Measurements from ENCODE around the gene ASS1.

The ASS1 gene

GRCh38 chr9:130476151-130476730 is 31.5 kb downstream of the ASS1 start:
- TF ChIP-seq ZFX (IDR thresholded peaks at IDR 0.05; ENCODE audit: borderline replicate concordance) (no peak), CTCF (IDR thresholded peaks at IDR 0.05) (no peak)
- H3K27ac ChIP-seq: no peak overlapping the region

DNA sequence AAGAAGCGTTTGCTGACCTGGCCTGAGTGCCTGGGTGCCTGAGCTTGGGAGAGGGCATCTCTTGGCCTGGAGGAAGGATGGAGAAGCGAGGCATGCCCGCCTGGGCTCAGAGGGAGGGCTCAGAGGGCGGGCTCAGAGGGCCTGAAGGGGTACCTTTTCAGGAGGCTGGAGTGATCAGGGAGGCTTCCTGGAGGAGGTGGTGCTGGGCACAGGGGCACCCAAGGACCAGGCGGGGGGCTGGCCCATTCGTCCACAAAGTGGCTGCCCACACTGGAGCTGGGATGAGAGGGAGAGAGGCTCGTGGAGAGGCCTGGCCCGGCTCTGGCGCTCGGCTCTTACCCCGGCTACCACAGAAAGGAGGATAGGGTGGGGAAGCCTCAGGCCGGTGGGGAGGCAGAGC is 32.8 kb downstream of the ASS1 start:
- TF ChIP-seq ZFX (IDR thresholded peaks at IDR 0.05; ENCODE audit: borderline replicate concordance) (no peak), CTCF (IDR thresholded peaks at IDR 0.05) (no peak)
- H3K27ac ChIP-seq: no peak overlapping the region

DNA sequence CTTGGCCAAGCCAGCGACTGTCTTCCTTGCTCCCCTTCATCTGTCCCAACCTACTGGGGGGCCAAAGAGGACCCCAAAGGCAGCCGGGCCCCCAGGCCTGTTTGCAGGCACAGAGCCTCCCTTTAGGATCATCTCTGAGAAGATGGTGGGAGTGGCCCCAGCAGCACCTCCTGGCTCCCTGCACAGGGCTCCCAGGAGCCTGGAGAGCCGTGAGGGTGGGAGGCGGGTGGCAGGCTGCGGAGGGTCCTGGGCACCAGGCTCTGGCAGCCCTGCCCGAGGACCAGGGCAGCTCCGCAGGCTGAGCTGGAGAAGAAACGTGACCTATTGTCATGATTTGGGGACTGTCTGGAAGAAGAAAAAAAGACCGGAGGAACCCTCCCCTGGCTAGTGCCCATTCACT is 33.4 kb downstream of the ASS1 start:
- no peak overlapping the region for H3K27ac ChIP-seq
- TF ChIP-seq ZFX (IDR thresholded peaks at IDR 0.05; ENCODE audit: borderline replicate concordance) (no peak), CTCF (IDR thresholded peaks at IDR 0.05) (no peak)

DNA sequence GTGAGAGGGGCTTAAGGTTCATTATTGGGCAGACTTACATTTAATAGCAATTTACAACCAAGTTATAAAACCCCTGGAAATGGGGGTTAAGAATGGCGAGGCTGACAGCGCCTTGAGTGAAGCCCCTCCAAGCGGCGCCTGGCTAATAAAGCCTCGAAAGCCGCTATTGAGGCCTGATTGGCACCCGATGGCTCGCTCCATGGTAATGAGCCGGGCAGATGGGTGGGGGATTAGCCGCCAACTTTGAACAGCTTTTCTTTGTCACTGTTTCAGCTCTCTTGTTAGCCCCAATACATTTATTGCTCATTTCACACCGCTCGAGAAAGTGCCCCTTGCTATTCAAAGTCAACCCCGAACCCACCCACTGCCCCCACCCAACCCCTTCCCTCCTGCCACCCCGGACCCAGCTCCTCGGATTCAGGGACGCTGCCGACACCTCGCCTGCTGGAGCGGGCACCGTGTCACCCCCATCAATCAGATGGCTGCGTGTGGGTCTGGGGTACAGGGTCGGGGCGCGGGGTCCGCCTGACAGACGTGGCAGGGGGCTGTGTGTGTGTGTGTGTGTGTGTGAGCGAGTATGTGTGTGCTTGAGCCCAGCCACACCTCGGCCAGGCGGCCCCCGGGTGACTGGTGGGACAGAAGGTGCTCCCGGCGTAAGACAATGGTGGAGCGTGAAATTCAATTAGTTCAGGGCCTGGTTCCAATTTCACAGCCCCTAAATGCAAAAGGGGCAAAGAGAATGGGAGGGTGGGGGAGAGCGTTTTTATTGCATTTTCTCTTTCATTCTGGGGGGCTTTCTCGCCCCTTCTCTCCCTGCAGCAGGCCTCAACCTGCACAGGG is 34.2 kb downstream of the ASS1 start:
- H3K27ac ChIP-seq: no peak overlapping the region
- no peak for TF ChIP-seq CTCF (IDR thresholded peaks at IDR 0.05)
- no peak for TF ChIP-seq ZFX (IDR thresholded peaks at IDR 0.05; ENCODE audit: borderline replicate concordance)

- TF ChIP-seq ZFX (IDR thresholded peaks at IDR 0.05; ENCODE audit: borderline replicate concordance): no peak
- TF ChIP-seq CTCF (IDR thresholded peaks at IDR 0.05): no peak
- H3K27ac ChIP-seq: no peak overlapping the region
Observed at GRCh38 chr9:130479587-130479986, 34.8 kb downstream of the ASS1 start.

- no peak overlapping the region for H3K27ac ChIP-seq
- TF ChIP-seq ZFX (IDR thresholded peaks at IDR 0.05; ENCODE audit: borderline replicate concordance) (no peak), CTCF (IDR thresholded peaks at IDR 0.05) (peak; percentile 56)
Observed at GRCh38 chr9:130480673-130481072, 35.9 kb downstream of the ASS1 start.

DNA sequence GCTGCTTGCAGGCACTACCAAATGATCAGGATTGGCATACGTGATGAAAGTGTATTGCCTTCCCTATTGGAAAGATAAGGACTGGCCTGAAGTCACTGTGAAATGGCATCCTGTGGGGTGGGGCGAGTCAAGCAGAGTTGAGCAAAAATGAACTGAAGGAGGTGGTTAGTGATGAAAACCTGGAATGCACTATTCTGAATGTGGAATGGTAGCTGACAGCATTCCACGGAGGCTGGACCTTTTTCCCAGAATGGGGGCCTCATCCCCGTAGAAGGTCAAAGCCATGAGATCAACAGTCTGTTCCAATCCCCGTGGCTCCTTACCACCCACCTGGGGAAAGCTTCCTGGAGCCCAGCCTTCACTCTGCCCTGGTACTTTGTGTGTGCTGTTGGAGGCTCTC is 37.7 kb downstream of the ASS1 start:
- TF ChIP-seq ZFX (IDR thresholded peaks at IDR 0.05; ENCODE audit: borderline replicate concordance) (no peak), CTCF (IDR thresholded peaks at IDR 0.05) (no peak)
- no peak overlapping the region for H3K27ac ChIP-seq
